Stimulated activated CD4-positive, alpha-beta T cell treated with anti-CD3 and anti-CD28 coated beads, Interleukin-15, amount 100 ng/mL, for 1 hour (primary cell): ENCODE measurements around the gene ARHGEF19.
"Not testable (repeated sequence)": the region's sequence is repeated elsewhere in the genome, so short reads cannot be mapped to it uniquely, and the experiment has no call there.

Experiments
- DNase-seq, 2 donors: peaks; one replicate each; pipeline ENCODE4 v3.0.0-alpha.2; 2020; ENCODE audit warnings: low read depth in 1 of 2, low spot score in 1 of 2

The ARHGEF19 gene

GRCh38 chr1:16167331-16168143 lies 44.9 kb downstream of the ARHGEF19 start:
- DNase-seq = peak; percentile 36 to 49

- DNase-seq = no peak
These were observed 46.3 kb downstream of the ARHGEF19 start for GRCh38 chr1:16166117-16166516.

- DNase-seq = no peak
These were observed 46.9 kb downstream of the ARHGEF19 start for GRCh38 chr1:16165548-16165947.

- DNase-seq = no peak
These were observed 47.4 kb downstream of the ARHGEF19 start for GRCh38 chr1:16165073-16165364.

DNA sequence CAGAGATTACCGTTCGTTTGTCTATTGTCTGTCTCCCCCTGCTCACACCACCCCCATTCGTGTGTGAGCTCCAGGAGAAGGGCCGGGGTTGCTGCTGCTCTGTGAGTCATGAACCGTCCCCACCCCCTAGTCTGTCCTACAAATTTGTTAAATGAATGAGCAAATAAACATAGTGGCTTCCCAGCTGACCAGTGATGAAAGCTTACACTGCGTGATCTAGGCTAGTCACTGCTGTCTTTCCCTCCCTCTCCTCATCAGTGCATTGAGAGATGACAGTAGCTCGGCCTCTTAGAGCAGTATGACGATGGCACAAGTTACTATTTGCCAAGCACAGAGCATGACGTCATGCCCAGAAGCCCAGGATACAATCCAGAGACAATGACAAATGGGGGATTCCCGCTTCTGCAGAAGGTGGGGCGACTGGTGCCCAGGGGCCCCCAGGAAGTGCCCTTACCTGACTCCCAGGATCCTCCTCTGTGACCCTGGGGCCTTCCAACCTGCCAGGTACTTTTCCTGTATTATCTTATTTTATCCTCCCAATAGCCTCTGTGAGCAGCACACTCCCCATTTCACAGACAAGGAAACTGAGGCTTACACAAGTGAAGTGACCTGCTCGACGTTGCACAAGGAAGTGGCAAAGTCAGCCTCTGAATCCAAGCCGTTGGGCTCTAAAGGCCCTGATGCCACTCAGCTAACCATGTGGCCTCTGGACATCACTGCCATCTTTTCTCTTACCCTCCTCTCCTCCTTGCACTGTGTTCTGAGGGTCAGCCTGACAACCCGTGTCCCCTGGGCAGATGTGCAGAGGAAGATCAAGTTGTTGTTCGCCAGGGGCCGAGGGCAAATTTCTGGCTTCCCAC lies 48.0 kb downstream of the ARHGEF19 start:
- DNase-seq = no peak

- not testable (repeated sequence) for DNase-seq
These were observed 48.7 kb downstream of the ARHGEF19 start for GRCh38 chr1:16163608-16164212.

DNA sequence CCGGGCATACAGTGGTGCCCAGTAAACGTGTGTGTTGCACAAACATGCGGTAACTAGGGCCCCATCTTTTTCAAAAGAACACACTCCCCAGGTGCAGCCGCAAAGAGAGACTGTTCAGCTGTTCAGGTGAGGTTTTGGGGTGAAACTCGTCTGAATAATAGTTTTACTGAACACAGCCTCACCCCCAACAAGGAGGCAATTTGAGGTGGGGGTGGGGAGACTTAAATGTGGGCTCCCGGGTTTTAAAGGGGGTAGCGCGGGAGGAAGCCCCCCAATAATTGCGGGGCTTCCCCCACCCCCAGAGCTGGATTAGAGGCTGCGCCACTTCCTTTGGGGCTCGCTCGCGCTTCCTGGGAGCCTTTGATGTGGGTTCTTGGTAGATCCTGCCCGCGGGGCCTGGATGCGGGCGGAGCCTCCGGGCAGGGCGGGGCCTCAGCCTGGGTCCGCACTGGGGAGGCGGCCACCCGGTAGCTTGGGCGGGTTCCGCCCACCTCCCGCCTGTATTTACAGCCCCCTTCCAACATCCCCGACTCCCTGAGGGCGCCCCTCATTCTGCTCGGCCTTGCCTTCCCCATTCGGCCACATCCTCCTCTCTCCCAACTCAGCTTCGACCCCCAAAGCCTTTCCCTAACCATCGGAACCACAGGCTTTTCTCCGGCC lies 50.2 kb downstream of the ARHGEF19 start:
- peak; percentile 30 to 33 for DNase-seq

GRCh38 chr1:16161717-16162116 lies 50.7 kb downstream of the ARHGEF19 start:
- no peak for DNase-seq

DNA sequence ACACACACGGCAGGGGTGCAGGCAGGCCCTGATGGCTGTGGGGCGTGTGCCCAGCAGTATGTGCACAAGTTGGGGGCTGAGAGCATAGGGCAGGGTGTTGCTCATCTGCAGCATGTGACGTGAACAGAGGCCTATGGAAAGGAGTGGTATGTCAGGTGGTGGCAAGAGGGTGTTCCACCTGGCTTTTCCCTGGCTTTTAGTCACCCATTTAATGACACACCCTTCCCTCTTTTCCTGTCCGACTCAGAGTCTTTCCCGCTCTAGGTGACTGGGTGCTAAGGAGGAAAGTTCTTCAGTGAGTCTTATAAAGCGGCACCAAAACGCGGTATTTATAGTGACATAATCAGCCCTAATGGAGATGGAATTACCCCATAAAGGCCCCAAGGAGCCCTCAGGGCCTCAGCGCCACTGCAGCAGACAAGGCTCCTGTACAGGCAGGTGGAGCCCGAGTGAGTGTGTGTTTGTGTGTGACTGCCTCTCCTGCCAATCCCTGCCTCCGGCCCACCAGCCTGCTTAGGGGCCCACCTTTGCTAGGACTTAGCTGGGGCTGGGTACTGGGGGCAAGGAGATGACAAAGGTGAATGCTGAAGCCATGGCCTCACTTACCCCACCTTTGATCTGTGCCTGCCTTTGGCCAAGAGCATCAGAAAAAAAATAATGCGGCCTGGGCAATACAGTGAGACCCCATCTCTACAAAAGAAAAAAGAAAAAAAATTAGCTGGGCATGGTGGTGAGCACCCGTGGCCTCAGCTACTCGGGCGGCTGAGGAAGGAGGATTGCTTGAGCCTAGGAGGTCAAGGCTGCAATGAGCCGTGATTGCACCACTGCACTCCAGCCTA lies 53.2 kb downstream of the ARHGEF19 start:
- no peak for DNase-seq

DNA sequence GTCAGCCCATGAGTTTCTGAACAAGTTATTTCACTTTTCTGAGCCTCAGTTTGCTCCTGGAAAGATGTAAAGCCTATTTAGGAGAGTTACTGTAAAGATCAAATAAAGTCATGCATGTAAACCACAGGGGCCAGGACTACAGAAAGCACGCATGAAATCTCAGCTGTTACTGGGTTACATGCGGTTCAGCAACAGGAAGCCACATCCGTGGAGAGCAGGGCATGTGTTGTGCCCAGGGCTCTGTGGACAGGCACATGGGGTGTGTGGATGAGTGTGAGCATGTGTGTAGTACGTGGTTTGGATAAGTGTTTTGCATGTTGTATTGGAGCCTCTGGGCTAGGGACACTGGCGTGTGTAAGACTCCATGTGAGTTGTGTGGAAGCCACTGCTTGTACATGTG lies 54.4 kb downstream of the ARHGEF19 start:
- no peak for DNase-seq

GRCh38 chr1:16156848-16157495 lies 55.5 kb downstream of the ARHGEF19 start:
- DNase-seq = no peak

DNA sequence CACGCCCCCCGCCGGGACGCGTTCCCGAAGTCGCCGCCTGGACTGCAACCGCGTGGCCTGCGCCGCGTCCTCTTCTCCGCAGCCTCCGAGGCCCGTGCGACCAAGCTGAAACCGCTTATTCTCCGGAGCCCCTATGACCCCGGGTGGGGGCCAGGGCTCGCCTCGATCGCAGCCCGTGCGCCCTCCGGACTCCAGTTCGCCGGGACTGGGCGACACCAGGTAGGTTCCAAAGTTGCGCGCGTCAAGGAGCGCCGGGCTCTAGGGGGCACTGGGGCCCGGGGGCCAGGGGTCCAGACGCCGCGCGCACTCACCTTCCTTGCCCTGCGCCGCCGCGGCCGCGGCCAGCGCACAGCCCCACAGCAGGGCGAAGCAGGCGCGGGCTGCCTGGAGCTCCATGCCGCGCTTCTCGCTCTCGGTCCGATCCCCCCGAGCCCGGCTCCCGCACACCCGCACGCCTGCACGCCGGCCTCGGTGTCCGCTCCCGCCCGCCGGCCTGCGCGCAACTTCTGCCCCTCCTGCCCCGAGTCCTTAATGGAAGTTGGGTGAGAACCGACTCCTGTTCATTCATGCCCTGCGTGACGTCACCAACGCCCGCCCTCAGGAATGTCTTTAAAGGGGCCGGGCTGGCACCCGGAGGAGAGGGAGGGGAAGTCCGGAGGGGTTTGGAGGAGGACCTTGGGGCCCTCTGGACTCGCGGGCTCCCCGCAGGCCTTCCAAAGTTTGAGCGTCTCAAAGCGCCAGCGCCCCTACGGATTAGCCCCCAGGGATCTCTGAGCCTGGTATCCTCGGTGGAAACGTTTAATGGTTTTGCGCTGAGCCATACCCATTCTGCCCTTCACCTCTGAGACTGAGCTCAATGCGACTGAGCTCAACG lies 56.7 kb downstream of the ARHGEF19 start, which contains the start of gene EPHA2:
Gene EPHA2 (minus strand): TSS at position 533 of the 874 bp plus-strand sequence. CDS start 137 bp downstream, at position 396.
- no peak for DNase-seq

DNA sequence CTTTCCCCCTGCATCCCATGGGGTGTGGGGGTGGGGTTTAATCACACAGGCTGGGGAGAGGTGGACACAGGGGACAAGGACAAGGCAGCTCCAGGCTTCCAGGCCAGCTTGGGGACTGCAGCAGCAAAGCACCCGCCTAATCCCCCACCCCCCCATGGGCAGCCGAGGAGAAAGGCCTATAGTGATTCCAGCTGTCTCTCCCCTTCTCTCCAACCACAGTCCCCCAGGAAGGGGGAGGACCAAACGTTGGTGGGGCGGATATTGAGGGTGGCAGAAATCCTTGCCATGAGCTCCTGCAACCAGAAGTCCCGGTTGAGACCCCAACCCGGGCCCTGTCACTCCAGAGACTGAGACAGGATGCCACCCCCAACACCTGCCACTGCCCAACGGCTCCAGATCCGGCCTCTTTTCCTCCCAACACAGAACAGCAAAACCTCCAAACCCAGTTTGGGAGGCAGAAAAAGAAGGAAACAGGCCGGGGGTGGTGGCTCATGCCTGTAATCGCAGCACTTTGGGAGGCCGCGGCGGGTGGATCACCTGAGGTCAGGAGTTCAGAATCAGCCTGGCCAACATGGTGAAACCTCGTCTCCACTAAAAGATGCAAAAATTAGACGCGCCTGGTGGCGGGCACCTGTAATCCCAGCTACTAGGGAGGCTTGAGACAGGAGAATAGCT lies 58.3 kb downstream of the ARHGEF19 start:
- no peak for DNase-seq

DNA sequence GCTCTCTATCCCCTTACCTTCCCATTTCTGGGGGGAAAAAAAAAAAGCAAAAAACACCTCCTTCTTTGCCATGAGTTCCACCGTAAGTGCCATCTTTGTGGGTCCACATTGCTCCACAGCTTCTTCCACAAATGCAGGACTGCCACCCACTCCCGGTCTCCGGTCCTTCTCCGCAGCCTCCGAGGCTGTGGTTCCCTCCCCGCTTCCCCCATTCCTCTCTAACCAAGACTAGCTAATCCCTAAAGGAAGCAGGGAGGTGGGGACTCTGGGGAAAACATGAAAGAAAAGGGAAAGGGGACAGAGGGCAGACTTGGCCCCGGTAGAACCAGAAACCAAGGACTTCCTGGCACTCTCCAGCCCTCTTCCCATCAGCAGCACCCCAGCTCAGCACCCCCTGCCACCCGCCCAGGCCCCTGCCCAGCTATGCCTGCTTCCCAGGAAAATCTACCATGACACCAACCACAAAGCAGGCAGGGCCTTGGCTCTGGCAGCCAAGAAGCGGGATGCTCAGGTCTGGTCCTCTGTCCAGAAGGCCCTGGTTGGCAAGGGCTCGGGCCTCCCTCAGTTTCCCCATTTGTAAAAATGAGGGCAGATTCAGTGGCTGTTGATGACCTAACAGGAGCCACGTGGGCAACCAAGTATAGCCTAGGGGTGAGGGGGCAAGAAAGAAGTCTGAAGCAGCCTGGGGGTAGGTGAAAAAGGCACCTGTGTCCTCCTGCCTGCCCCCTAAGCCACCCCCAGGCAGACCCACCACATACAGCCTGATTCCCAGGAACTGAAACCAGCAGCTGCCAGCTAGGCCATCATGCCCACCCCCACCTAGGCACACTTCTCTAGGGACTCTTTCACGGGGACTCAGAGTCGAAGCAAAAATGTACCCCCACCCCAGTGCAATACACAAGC lies 59.1 kb downstream of the ARHGEF19 start:
- DNase-seq = no peak

DNA sequence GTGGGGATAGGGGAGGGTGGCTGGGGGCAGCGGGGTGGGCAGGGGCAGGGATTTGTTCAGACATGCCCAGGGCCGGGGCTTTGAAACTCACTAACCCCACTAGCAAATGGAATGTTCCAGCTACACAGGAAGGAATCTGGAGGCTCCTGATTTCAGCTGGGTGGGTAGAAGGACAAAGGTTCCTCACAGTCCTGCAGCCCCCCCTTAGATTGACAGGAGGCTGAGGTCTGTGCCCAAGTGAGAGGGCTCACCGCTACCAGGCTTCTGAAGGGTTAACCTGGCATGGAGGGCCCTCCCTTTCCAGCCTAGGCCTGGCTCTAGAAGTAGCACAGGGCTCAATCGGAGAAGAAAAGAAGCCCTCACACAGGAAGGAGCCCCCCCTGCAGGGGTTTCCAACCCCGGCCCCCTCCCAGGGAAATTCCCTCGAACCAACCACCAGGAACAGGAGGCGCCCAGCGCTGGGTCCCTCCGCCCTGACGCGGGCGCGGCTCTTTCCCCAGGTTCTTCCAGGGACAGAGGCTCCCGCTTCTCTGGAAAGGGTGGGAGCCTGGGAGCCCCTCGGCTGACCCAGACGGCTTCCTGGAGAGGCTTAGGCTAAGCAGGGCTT lies 59.9 kb downstream of the ARHGEF19 start:
- no peak for DNase-seq

DNA sequence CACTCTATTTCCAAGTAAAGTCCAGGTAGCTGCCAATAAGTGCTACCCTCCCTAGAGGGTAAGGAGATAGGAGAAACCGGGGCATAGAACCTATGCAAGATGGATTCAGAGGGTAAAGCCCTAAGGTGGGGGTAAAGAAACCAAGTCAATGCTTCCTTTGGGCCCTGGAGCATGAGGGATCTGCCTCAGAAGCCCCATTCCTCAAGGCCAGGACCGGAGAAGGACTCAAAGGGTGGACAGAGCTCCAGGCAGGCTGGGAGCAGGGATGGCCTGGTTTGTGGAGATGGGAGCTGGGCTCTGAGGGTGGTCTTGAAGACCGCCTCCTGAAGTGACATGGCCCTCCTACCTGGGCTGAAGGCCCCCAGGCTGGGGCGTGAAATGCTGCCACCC lies 60.5 kb downstream of the ARHGEF19 start:
- DNase-seq = no peak
